PC-9 (cell line): ENCODE results near the gene BOC. TPM values are rescaled to one million over a fixed set of nuclear protein-coding genes. Genes with fewer than 3 reads are reported as not detected.

Experiments used
- BruUV-seq: library from RNA; stranded (reverse); fragments of 400-500 nt; replicated peaks from 2 replicates; lab custom pipeline; 2021; lab: Mats Ljungman, UMichigan
- CTCF ChIA-PET: fragments of 300-600 bp; sonication (Branson Sonifier 250); formaldehyde crosslinking; loops from one replicate; lab custom pipeline; 2022; ENCODE audit warnings: antibody characterized with exemption; lab: Charles Lee
- POLR2A ChIA-PET: fragments of 300-600 bp; sonication (Branson Sonifier 250); formaldehyde crosslinking; loops from one replicate; lab custom pipeline; 2022; ENCODE audit warnings: antibody characterized with exemption; ENCODE audit not compliant: unreplicated experiment; lab: Charles Lee
- DNase-seq, 2 experiments: peaks; one replicate each; pipeline versions ENCODE4 v3.0.0 to v3.0.0-alpha.2; 2015 to 2022; ENCODE audit warnings: mixed read lengths in 1 of 2
- H2AFZ ChIP-seq: fragments of 200-600 bp; sonication (generic); 2 replicates; pipeline ENCODE4 v1.8.1; 2017; ENCODE audit warnings: antibody characterized with exemption
- H3F3A ChIP-seq: fragments of 200-600 bp; sonication (generic); 2 replicates; pipeline ENCODE4 v1.8.1; 2017; ENCODE audit warnings: antibody characterized with exemption, mild to moderate bottlenecking, low read depth; ENCODE audit not compliant: insufficient read depth
- H3K27ac ChIP-seq: fragments of 200-600 bp; sonication (generic); 2 replicates; pipeline ENCODE4 v1.6.1; 2016; ENCODE audit warnings: mixed run types
- H3K27me3 ChIP-seq: fragments of 200-600 bp; sonication (generic); 2 replicates; pipeline ENCODE4 v1.6.1; 2016; ENCODE audit warnings: low read depth, mixed run types; ENCODE audit not compliant: insufficient read depth
- H3K36me3 ChIP-seq: fragments of 200-600 bp; sonication (generic); 2 replicates; pipeline ENCODE4 v1.6.1; 2016; ENCODE audit warnings: low read depth, mixed run types
- H3K4me1 ChIP-seq: fragments of 200-600 bp; sonication (generic); replicated peaks from 2 replicates; pipeline ENCODE4 v1.6.1; 2016; ENCODE audit warnings: mixed run types; ENCODE audit not compliant: insufficient read depth
- H3K4me2 ChIP-seq: fragments of 200-600 bp; sonication (generic); 2 replicates; pipeline ENCODE4 v1.6.1; 2017; ENCODE audit warnings: mixed run types
- H3K4me3 ChIP-seq: fragments of 200-600 bp; sonication (generic); 2 replicates; pipeline ENCODE4 v1.6.1; 2016; ENCODE audit warnings: mixed run types
- H3K79me2 ChIP-seq: fragments of 200-600 bp; sonication (generic); 2 replicates; pipeline ENCODE4 v1.6.1; 2017; ENCODE audit warnings: low read depth, mixed run types
- H3K9me2 ChIP-seq: fragments of 200-600 bp; sonication (generic); 2 replicates; pipeline ENCODE4 v1.8.1; 2017; ENCODE audit warnings: mild to moderate bottlenecking; ENCODE audit not compliant: insufficient read depth
- H3K9me3 ChIP-seq: fragments of 200-600 bp; sonication (generic); 2 replicates; pipeline ENCODE4 v1.8.1; 2016; ENCODE audit warnings: low read depth; ENCODE audit not compliant: insufficient read depth
- H4K20me1 ChIP-seq: fragments of 200-600 bp; sonication (generic); 2 replicates; pipeline ENCODE4 v1.8.1; 2017; ENCODE audit not compliant: insufficient read depth
- EZH2 ChIP-seq: fragments of 200-600 bp; sonication (generic); IDR thresholded peaks from 2 replicates; pipeline ENCODE4 v1.8.0; 2017; ENCODE audit warnings: antibody characterized with exemption, low read depth
- intact Hi-C: fragments of 100-400 bp; cut with micrococcal nuclease; formaldehyde crosslinking; loops from one replicate; pipeline ENCODE4 v1.10.0; 2022; ENCODE audit not compliant: unreplicated experiment
- total RNA-seq: library from RNA; stranded (reverse); gene quantifications from 2 replicates; pipeline ENCODE4 v1.2.3, GENCODE V29; 2021
- TF ChIP-seq, protein P1 (sequence below): fragments of 200-600 bp; sonication (generic); conservative IDR thresholded peaks from 2 replicates; pipeline ENCODE4 v1.6.1; 2017; ENCODE audit warnings: mixed run types, antibody characterized with exemption, mild to moderate bottlenecking, moderate library complexity

The BOC gene
- total RNA-seq, 1 experiment from 2014 or later = 3.0 TPM

DNA sequence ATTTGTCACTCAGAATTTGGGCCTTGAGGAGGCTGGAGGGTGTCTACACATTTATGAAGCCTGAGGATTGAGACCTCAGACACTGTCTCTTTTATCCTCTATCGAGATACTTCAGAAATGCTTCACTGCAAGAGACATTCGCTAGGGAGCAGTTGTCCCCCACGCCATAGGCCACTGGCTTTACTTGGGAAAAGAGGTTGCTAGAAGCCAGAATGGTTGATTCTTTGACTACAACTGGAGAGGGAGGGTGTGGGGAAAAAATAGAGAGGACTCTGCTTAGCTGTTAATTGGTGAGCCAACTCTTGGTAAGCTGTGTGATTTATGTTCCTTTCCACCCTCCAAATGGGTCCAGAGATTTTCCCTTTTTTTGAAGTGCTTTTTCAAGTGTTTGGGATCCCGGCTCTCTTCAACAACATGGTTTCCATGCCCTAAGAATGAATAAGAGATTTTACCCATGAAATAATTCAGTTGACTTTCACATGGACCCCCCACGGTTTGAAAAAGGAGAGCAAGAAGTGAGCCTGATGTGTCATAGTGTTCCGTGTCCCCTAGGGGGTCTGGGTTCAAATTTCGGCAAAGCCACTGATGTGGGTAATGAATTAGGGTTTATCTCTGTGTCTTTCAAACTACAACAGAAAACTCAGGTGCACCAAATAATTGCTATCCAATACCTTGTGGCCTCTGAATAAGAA, 2.7 kb downstream of the BOC start:
- H3K27me3 ChIP-seq = 0 out of 2 replicates have a peak, but pooled peaks cover 4% of the 10 kb centered on the region
- no peaks in the 10 kb centered on the region for H3K9me2 ChIP-seq
- no peak overlapping the region for H3K4me2 ChIP-seq
- DNase-seq = no peak
- 0 out of 2 replicates have a peak, but pooled peaks cover 5% of the 10 kb centered on the region for H3K4me1 ChIP-seq
- H3F3A ChIP-seq = no peaks in the 10 kb centered on the region; the same call in 1 of the 2 replicates
- POLR2A ChIA-PET = no interaction called here
- H4K20me1 ChIP-seq = no peaks in the 10 kb centered on the region
- H3K27ac ChIP-seq = no peak overlapping the region
- intact Hi-C loops = loop anchor here (2.0 kb wide), 1 partner anchor 63 kb away; no protein-coding TSS in a partner anchor
- H3K4me3 ChIP-seq = no peak overlapping the region
- no TSS peak for BruUV-seq
- H2AFZ ChIP-seq = no peak overlapping the region
- no peak for TF ChIP-seq EZH2
- TF ChIP-seq, protein P1, sequence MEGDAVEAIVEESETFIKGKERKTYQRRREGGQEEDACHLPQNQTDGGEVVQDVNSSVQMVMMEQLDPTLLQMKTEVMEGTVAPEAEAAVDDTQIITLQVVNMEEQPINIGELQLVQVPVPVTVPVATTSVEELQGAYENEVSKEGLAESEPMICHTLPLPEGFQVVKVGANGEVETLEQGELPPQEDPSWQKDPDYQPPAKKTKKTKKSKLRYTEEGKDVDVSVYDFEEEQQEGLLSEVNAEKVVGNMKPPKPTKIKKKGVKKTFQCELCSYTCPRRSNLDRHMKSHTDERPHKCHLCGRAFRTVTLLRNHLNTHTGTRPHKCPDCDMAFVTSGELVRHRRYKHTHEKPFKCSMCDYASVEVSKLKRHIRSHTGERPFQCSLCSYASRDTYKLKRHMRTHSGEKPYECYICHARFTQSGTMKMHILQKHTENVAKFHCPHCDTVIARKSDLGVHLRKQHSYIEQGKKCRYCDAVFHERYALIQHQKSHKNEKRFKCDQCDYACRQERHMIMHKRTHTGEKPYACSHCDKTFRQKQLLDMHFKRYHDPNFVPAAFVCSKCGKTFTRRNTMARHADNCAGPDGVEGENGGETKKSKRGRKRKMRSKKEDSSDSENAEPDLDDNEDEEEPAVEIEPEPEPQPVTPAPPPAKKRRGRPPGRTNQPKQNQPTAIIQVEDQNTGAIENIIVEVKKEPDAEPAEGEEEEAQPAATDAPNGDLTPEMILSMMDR = no peak
- CTCF ChIA-PET = no interaction called here
- no peaks in the 10 kb centered on the region for H3K36me3 ChIP-seq
- H3K79me2 ChIP-seq = no peaks in the 10 kb centered on the region
- H3K9me3 ChIP-seq = no peaks in the 10 kb centered on the region; the same call in 1 of the 2 replicates

DNA sequence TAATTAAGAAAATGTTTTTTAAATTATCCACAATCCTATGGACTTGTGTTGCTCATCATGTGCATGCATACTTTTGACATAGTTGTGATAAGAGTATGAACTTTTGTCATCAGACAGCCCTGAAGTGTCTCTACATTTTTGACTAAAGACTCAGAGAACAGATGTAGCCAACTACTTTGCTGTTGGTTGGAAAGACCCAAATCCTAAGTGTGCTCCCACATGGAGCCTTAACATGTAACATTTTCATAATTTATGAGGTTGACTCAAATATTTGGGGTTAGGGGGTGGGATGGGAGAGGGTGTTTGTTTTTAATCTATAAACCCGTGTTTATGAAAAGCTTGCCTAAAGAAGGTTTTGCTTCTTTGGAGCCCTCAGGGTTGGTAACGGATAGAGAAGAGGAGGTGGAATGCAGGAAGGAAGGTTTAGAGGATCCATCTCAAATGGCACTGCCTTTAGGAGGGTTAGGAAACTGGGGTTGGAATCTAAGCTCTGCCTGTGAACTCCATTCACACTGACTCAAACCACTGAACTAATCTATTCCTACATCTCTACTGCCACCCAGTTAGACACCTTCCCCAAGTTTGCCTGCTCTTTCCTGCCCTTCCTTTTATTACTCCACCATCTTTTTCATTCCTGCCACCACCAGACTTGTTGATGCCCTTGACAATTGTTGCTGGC, 3.7 kb downstream of the BOC start:
- intact Hi-C loops = no loop called here
- POLR2A ChIA-PET = no interaction called here

DNA sequence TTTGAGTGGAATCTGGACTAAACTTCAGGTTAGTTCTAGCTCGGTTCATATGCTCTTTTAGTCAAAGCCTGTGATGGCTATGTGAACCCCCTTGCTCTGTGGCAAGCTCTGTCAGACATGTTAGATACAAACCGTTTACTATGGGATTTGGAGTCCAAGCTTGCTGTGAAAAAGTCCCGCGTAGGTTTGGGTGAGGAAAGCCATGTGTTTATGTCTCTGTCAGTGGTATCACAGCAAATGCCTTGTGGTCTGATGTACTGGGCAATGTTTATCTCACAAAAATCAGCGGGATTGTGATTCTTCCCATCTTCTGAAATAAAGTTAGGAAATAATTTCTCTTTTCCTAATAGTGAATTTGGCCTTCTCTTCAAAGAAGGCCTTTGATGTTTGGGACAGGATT, 5.0 kb downstream of the BOC start:
- no peaks in the 10 kb centered on the region for H3K36me3 ChIP-seq
- H3K9me3 ChIP-seq = no peaks in the 10 kb centered on the region; the same call in 1 of the 2 replicates
- DNase-seq = no peak
- no peaks in the 10 kb centered on the region for H4K20me1 ChIP-seq
- no peak overlapping the region for H2AFZ ChIP-seq
- TF ChIP-seq, protein P1 = no peak
- no peak for TF ChIP-seq EZH2
- CTCF ChIA-PET = no interaction called here
- intact Hi-C loops = no loop called here
- no TSS peak for BruUV-seq
- H3K4me1 ChIP-seq = 0 out of 2 replicates have a peak, but pooled peaks cover 5% of the 10 kb centered on the region
- no peaks in the 10 kb centered on the region for H3K79me2 ChIP-seq
- no peak overlapping the region for H3K4me3 ChIP-seq
- no peaks in the 10 kb centered on the region for H3K9me2 ChIP-seq
- no peak overlapping the region for H3K27ac ChIP-seq
- H3K27me3 ChIP-seq = no peaks in the 10 kb centered on the region
- no peak overlapping the region for H3K4me2 ChIP-seq
- no peaks in the 10 kb centered on the region for H3F3A ChIP-seq
- POLR2A ChIA-PET = no interaction called here

More for the DNA sequence above, 3.7 kb downstream of the BOC start:
- no peak for DNase-seq
- TF ChIP-seq, protein P1 = no peak
- TF ChIP-seq EZH2 = no peak
- H3K4me1 ChIP-seq = 0 out of 2 replicates have a peak, but pooled peaks cover 5% of the 10 kb centered on the region
- H3K27me3 ChIP-seq = 0 out of 2 replicates have a peak, but pooled peaks cover 4% of the 10 kb centered on the region
- H3K27ac ChIP-seq = no peak overlapping the region
- H3K9me3 ChIP-seq = no peaks in the 10 kb centered on the region; the same call in 1 of the 2 replicates
- H4K20me1 ChIP-seq = no peaks in the 10 kb centered on the region
- H3F3A ChIP-seq = no peaks in the 10 kb centered on the region
- no TSS peak for BruUV-seq
- CTCF ChIA-PET = interaction anchor here (0.7 kb wide), 1 partner anchor 653 kb away, joined by 3 read pairs; the partner anchor contains the start of genes ATG3 and SLC35A5
- H3K9me2 ChIP-seq = no peaks in the 10 kb centered on the region
- H3K36me3 ChIP-seq = no peaks in the 10 kb centered on the region
- H3K79me2 ChIP-seq = no peaks in the 10 kb centered on the region
- H2AFZ ChIP-seq = no peak overlapping the region
- no peak overlapping the region for H3K4me3 ChIP-seq
- no peak overlapping the region for H3K4me2 ChIP-seq
